Lung (tissue), 12 donors: ENCODE results near the gene HBQ1. TPM values are rescaled to one million over a fixed set of nuclear protein-coding genes. Genes with fewer than 3 reads are reported as not detected.

Source experiments
- ATAC-seq: fragments of 200-7000 bp; cut with Tn5 transposase; one replicate; pipeline ENCODE4 v1.9.1; 2020; ENCODE audit warnings: moderate number of reproducible peaks; ENCODE audit not compliant: insufficient read depth, low FRiP score
- DNase-seq, 3 donors: peaks; one replicate each; pipeline ENCODE4 v3.0.0-alpha.2; 2013 to 2017
- H3K27ac ChIP-seq, 2 donors: one replicate each; pipeline ENCODE4 v1.5.1; 2013; ENCODE audit warnings: mild to moderate bottlenecking in 2 of 2, moderate library complexity in 2 of 2, control low read depth in 1 of 2, inconsistent platforms in 1 of 2, low read depth in 1 of 2, low read length in 1 of 2
- H3K27me3 ChIP-seq, 3 donors: one replicate each; pipeline ENCODE4 v1.5.1; 2013; ENCODE audit warnings: low read length in 2 of 3; ENCODE audit not compliant: control insufficient read depth in 3 of 3, insufficient read depth in 3 of 3
- H3K36me3 ChIP-seq, 4 donors: one replicate each; pipeline ENCODE4 v1.5.1; 2013; ENCODE audit warnings: low read length in 4 of 4, mild to moderate bottlenecking in 1 of 4, moderate library complexity in 1 of 4; ENCODE audit not compliant: control insufficient read depth in 4 of 4, insufficient read depth in 4 of 4
- H3K4me1 ChIP-seq, 5 donors: one replicate each; pipeline ENCODE4 v1.5.1; 2013; ENCODE audit warnings: low read length in 5 of 5, mild to moderate bottlenecking in 2 of 5, moderate library complexity in 1 of 5; ENCODE audit not compliant: control insufficient read depth in 5 of 5, insufficient read depth in 5 of 5
- H3K4me3 ChIP-seq: one replicate; pipeline ENCODE4 v1.5.1; 2013; ENCODE audit warnings: mild to moderate bottlenecking, control low read depth, moderate library complexity
- H3K9ac ChIP-seq, 2 donors: one replicate each; pipeline ENCODE4 v1.5.1; 2013; ENCODE audit warnings: low read length in 2 of 2, control low read depth in 1 of 2; ENCODE audit not compliant: insufficient read depth in 1 of 2
- H3K9me3 ChIP-seq, 4 donors: one replicate each; pipeline ENCODE4 v1.5.1; 2013; ENCODE audit warnings: low read length in 3 of 4, mild to moderate bottlenecking in 1 of 4, moderate library complexity in 1 of 4; ENCODE audit not compliant: control insufficient read depth in 4 of 4, insufficient read depth in 3 of 4
- CTCF ChIP-seq: IDR thresholded peaks from 2 replicates; pipeline ENCODE4 v1.5.1; 2012; ENCODE audit warnings: mild to moderate bottlenecking; ENCODE audit errors: control extremely low read depth, extremely low read depth
- WGBS, 2 donors: extraction: QIAGEN DNeasy Blood & Tissue Kit; methylation state at CpG; one replicate each; pipeline ENCODE4 v1.1.7; 2013; 5-methylcytosine and 5-hydroxymethylcytosine counted together
- polyA plus RNA-seq, 2 donors: library from polyadenylated mRNA; stranded (reverse); fragments of 200-250 nt; gene quantifications; one replicate each; pipeline ENCODE4 v1.2.1, GENCODE V29; 2013
- total RNA-seq, 2 donors: library from RNA; depleted of rRNA in 1 of 2; stranded (reverse); fragments of >200 nt in 1 of 2; gene quantifications; one replicate each; pipeline ENCODE4 v1.2.1, GENCODE V29; 2014 to 2021
- donor health status: control.
- donor health status: control.
- donor health status: Bipolar disorder and iron deficiency.
- donor health status: healthy.
- donor health status: DM: yes; HTN: yes; CAD: no.

Gene HBQ1
- total and polyA plus RNA-seq, 4 donors = 0.35 to 2.3 TPM; not detected in 2

DNA sequence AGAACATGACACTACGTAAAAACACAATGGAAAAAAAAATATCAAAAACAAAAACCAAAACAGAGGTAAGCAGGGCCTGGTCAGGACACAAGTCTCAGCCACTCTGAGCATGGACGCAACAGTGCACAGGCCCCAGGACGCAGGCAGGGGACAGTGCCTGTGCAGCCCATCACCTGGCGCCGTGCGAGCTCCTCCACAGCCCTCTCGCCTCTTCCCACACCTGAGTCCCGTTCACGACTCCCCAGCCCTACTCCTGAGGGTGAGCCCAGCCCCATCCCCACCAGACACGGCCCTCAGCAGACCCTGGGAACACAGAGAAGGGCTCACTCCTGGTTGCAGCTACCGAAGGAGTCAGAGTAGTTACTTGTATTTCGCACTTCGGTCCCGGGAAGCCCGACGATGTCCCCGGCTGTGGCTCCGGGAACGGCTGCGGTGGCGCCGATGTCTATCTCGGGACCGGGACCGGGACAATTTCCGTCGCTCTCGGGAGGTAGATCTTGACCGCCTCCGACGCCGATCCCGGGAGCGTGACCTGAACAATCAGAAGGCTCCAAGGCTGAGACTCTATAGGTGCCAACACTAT, 9.4 kb downstream of the HBQ1 start:
- H3K9me3 ChIP-seq = no peaks in the 10 kb centered on the region
- H3K4me3 ChIP-seq = no peak overlapping the region
- no peak overlapping the region for H3K27ac ChIP-seq
- no peak for TF ChIP-seq CTCF
- H3K9ac ChIP-seq = no peak overlapping the region
- DNase-seq = no peak
- H3K36me3 ChIP-seq = peaks cover 26 to 51% (median 32%) of the 10 kb centered on the region in 4 donors
- H3K4me1 ChIP-seq = no peaks in the 10 kb centered on the region
- no peaks in the 10 kb centered on the region for H3K27me3 ChIP-seq
- ATAC-seq = no peak
- WGBS, 2 donors = 96% methylated on average over 34 of the region's 34 CpGs

GRCh38 chr16:191831-192230, 11.6 kb downstream of the HBQ1 start:
- peaks cover 35 to 63% (median 42%) of the 10 kb centered on the region in 4 donors for H3K36me3 ChIP-seq
- no peaks in the 10 kb centered on the region for H3K27me3 ChIP-seq
- TF ChIP-seq CTCF = no peak
- no peaks in the 10 kb centered on the region for H3K9me3 ChIP-seq
- no peak overlapping the region for H3K27ac ChIP-seq
- H3K4me1 ChIP-seq = no peaks in the 10 kb centered on the region
- WGBS, 2 donors = 91 to 92% methylated on average over 4 of the region's 4 CpGs
- no peak for ATAC-seq
- no peak overlapping the region for H3K9ac ChIP-seq
- no peak overlapping the region for H3K4me3 ChIP-seq
- no peak for DNase-seq

- no peak overlapping the region for H3K27ac ChIP-seq
- peaks cover 37 to 65% (median 45%) of the 10 kb centered on the region in 4 donors for H3K36me3 ChIP-seq
- no peaks in the 10 kb centered on the region for H3K9me3 ChIP-seq
- ATAC-seq = no peak
- 95 to 96% methylated on average over 11 of the region's 11 CpGs for WGBS, 2 donors
- H3K9ac ChIP-seq = no peak overlapping the region
- H3K4me3 ChIP-seq = no peak overlapping the region
- no peaks in the 10 kb centered on the region for H3K27me3 ChIP-seq
- no peak for DNase-seq
- no peak for TF ChIP-seq CTCF
- H3K4me1 ChIP-seq = no peaks in the 10 kb centered on the region
Measured at GRCh38 chr16:192686-193085, 12.4 kb downstream of the HBQ1 start.

- ATAC-seq (no peak), DNase-seq (no peak)
- H3K4me1 ChIP-seq = no peaks in the 10 kb centered on the region
- H3K4me3 ChIP-seq = no peak overlapping the region
- 93 to 96% methylated on average over 13 to 15 of the region's 15 CpGs for WGBS, 2 donors
- H3K27me3 ChIP-seq = no peaks in the 10 kb centered on the region
- H3K9me3 ChIP-seq = no peaks in the 10 kb centered on the region
- H3K27ac ChIP-seq = no peak overlapping the region
- H3K9ac ChIP-seq = no peak overlapping the region
- TF ChIP-seq CTCF = no peak
- peaks cover 42 to 67% (median 46%) of the 10 kb centered on the region in 4 donors for H3K36me3 ChIP-seq
Measured at GRCh38 chr16:193441-193840, 13.2 kb downstream of the HBQ1 start.
